ENCODE measurements around the gene FEV. TPM values are rescaled to one million over a fixed set of nuclear protein-coding genes. Genes with fewer than 3 reads are reported as not detected.

FEV gene
- total RNA-seq, 1 donor from 2014 or later = not detected

DNA sequence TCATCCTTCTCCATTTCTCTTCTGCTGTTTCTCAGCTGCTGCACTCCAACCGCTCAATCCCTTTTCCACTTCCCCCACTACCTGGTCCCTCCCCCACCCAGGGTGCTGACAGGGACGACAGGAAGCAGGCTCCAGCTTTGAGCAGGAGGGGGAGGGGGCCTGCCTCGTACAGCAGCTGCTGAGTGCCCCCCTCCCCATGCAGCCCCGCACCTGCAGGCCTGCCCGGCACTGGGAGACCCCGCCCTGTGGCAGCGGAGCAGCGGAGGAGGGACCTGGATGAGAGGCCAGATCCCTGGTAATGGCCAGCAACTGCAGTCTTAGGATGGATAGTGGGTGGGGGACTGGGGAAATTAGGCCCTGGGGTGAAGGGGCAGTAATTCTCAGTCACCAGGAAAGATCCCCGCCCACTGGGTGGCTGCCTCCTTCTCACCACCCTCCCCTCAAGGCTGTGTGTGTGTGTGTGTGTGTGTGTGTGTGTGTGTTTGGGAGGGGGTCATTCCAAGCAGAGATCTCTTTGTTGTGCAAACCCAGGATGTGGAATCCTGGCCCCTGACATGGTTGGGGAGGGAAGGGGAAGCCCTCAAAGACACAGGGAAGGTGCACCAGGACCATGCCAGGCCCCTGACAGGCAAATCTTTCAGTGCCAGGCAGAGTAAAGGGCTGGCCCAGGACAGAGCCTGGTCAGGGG is 15.0 kb upstream of the FEV start:
- peaks cover 90% of the 10 kb centered on the region for H3K27me3 ChIP-seq (ENCODE audit: low read depth)

DNA sequence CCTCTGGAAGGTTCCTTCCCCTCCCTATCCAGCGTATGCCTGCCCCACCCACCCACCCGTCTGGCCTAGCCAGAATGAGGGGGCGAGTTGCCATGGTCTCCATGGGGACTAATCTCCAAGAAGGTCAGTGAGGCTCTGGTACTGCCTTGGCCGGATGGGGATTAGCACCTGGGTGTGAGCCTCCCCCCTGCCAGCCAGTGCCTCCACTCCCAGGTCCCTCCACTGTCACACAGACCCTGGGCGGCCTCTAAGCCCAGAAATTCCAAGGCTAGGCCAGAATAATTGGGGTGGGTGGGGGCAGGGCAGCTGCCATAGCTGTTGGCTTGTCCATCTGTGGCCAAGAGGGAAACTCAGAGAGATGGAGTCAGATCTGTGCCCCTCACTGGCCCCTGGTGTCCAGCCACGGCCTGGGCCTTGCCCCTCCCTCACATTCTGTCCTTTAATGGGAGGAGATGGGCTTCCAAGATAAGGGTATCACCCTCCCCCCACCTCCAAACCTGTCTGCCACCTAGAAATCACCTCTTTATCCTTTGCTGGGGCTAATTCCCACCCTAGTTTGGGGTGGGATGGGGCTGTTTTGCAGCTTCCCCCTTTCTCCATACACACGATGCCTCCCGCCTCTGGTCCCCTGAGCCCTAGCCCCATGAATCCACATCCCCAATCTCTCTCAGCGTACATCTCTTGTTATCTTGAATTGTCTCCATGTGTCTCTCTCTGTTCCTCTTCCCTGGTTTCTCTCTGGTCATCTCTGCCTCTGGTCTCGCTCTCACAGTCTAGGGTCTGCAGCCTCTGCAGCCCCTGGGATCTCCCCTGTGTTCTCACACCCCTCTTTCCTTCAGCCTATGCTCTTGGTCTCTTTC is 14.3 kb upstream of the FEV start:
- intact Hi-C loops (cut with DNase I) = no loop called here
- Histone ChIP-seq H3K9me3 (no peaks in the 10 kb centered on the region), H3K27ac (no peak overlapping the region), H3K27me3 (ENCODE audit: low read depth) (peaks cover 90% of the 10 kb centered on the region), H3K4me1 (peaks cover 34% of the 10 kb centered on the region), H3K4me3 (no peak overlapping the region), H3K36me3 (no peaks in the 10 kb centered on the region)
- ATAC-seq (no peak), DNase-seq (no peak)
- TF ChIP-seq, protein P1, sequence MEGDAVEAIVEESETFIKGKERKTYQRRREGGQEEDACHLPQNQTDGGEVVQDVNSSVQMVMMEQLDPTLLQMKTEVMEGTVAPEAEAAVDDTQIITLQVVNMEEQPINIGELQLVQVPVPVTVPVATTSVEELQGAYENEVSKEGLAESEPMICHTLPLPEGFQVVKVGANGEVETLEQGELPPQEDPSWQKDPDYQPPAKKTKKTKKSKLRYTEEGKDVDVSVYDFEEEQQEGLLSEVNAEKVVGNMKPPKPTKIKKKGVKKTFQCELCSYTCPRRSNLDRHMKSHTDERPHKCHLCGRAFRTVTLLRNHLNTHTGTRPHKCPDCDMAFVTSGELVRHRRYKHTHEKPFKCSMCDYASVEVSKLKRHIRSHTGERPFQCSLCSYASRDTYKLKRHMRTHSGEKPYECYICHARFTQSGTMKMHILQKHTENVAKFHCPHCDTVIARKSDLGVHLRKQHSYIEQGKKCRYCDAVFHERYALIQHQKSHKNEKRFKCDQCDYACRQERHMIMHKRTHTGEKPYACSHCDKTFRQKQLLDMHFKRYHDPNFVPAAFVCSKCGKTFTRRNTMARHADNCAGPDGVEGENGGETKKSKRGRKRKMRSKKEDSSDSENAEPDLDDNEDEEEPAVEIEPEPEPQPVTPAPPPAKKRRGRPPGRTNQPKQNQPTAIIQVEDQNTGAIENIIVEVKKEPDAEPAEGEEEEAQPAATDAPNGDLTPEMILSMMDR (IDR thresholded peaks at IDR 0.05) = no peak

More for the DNA sequence above, 15.0 kb upstream of the FEV start:
- Histone ChIP-seq H3K36me3 (no peaks in the 10 kb centered on the region), H3K4me1 (peaks cover 33% of the 10 kb centered on the region), H3K4me3 (no peak overlapping the region), H3K27ac (no peak overlapping the region), H3K9me3 (no peaks in the 10 kb centered on the region)
- DNase-seq (no peak), ATAC-seq (no peak)
- intact Hi-C loops (cut with DNase I) = no loop called here
- TF ChIP-seq, protein P1 (IDR thresholded peaks at IDR 0.05) = no peak

- intact Hi-C loops (cut with DNase I) = no loop called here
Measured at GRCh38 chr2:218998414-218999002, 13.5 kb upstream of the FEV start.

DNA sequence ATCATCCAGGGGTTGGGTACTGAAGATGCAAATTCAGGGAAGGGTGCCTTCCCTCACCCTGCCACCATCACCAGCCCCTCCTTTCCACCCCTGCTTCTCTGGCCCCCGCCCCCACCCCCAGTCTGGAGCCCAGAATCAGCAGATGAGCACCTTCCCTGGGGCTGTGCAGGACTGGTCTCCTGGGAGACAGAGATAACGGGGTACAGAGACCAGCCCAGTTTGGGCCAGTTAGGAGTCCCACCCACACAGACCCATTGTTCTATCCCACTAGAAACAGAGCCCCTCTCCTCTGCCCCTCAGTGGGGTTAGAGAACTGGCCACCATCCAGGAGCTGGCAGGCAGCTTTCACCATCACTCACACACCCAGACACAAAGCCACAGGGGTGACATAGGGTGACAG is 12.7 kb upstream of the FEV start:
- TF ChIP-seq, protein P1 (IDR thresholded peaks at IDR 0.05) = no peak
- Histone ChIP-seq H3K4me1 (peaks cover 44% of the 10 kb centered on the region), H3K36me3 (no peaks in the 10 kb centered on the region), H3K27ac (no peak overlapping the region), H3K27me3 (ENCODE audit: low read depth) (peaks cover 90% of the 10 kb centered on the region), H3K9me3 (no peaks in the 10 kb centered on the region), H3K4me3 (no peak overlapping the region)
- no peak for DNase-seq
- intact Hi-C loops (cut with DNase I) = no loop called here
- no peak for ATAC-seq

More at GRCh38 chr2:218998414-218999002, 13.5 kb upstream of the FEV start:
- Histone ChIP-seq H3K27me3 (ENCODE audit: low read depth) (peaks cover 90% of the 10 kb centered on the region), H3K27ac (no peak overlapping the region), H3K4me3 (no peak overlapping the region), H3K9me3 (no peaks in the 10 kb centered on the region), H3K4me1 (peaks cover 41% of the 10 kb centered on the region), H3K36me3 (no peaks in the 10 kb centered on the region)
- no peak for ATAC-seq
- DNase-seq = no peak
- TF ChIP-seq, protein P1 (IDR thresholded peaks at IDR 0.05) = no peak

DNA sequence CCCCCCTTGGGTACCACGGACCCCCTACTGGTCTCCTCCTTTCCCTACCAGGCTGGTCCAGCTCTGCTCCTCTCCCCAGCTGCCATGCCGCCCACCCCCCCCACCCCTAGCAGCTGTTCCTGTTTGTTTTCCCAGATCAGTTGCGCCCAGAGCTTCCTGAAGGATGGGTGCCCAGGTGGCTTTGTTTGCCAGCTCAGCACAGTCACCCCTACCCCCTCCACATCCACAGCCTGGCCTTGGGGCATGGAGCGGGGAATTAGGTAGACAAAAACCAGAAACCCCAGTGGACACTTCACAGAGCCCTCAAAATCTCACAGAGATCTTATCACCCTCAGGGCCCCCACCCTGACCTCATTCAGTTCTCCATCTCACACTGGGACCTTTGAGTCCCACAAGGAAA is 12.0 kb upstream of the FEV start:
- TF ChIP-seq, protein P1 (IDR thresholded peaks at IDR 0.05) = no peak
- ATAC-seq (no peak), DNase-seq (no peak)
- Histone ChIP-seq H3K36me3 (no peaks in the 10 kb centered on the region), H3K4me1 (peaks cover 38% of the 10 kb centered on the region), H3K27me3 (ENCODE audit: low read depth) (peaks cover 90% of the 10 kb centered on the region), H3K4me3 (no peak overlapping the region), H3K27ac (no peak overlapping the region), H3K9me3 (no peaks in the 10 kb centered on the region)
- intact Hi-C loops (cut with DNase I) = no loop called here
